GM21717 (cell line): ENCODE measurements around the gene MYO3B.
"Not testable (repeated sequence)": the region's sequence is repeated elsewhere in the genome, so short reads cannot be mapped to it uniquely, and the experiment has no call there.

Experiments
- ATAC-seq: cut with Tn5 transposase; IDR thresholded peaks from one replicate; pipeline ENCODE4 v1.9.1; 2021; ENCODE audit warnings: mild to moderate bottlenecking, moderate library complexity; ENCODE audit not compliant: unreplicated experiment

Gene MYO3B

GRCh38 chr2:170212625-170213280 is 34.8 kb downstream of the MYO3B start:
- no peak for ATAC-seq

DNA sequence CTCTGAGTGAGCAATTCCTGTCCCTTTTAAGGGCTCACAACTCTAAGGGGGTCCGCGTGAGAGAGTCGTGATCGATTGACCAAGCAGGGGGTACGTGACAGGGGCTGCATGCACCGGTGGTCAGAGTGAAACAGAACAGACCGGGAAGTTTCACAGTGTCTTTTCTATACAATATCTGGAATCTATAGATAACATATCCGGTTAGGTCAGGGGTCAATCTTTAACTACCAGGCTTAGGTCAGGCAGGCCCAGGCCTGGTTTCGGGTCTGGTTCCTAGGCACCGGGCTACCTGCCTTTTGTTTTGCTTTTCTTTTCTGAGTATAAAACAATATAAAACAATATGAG is 35.3 kb downstream of the MYO3B start:
- ATAC-seq = not testable (repeated sequence)

DNA sequence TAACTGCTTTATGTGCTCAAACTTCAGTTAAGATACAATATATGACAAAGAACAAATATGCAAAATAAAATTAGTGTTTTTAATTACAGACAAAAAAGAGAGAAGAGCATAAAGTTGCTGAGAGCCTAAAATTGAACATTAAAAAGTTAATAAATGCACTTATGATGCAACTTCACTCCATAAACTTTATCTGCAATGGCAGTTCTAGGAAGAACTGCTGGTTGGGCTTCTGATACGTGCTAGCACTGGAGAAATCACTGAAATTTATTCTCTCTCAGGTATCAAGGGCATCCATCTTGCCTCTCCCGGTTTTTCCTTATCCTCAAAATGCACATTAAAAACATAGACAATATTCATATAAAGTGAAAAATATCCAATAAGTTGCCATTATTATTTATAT is 35.7 kb downstream of the MYO3B start:
- ATAC-seq = no peak

DNA sequence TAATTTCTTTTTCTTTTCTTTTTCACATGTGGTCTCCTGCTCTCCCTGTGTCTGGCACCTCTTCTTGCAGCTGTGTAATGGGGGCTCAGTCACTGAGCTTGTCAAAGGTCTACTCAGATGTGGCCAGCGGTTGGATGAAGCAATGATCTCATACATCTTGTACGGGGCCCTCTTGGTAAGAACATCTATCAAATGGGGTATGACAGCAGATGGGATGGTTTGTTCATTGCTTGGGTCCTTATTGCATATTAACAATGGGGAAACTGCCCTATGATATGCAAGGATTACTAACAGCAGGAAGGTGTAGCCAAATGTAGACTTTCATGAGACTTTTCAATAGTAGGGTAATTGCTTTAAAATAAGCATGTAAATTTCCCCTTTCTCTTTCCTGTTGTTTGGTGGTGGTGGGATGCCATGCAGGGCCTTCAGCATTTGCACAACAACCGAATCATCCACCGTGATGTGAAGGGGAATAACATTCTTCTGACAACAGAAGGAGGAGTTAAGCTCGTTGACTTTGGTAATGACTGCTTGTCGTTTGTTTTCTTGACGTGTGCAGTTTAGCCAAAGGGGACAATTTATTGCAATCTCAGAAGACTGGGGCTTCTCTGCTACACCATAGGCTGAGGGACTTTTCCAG is 36.5 kb downstream of the MYO3B start:
- ATAC-seq = no peak

- ATAC-seq = no peak
These were observed 37.1 kb downstream of the MYO3B start for GRCh38 chr2:170215021-170215420.

- ATAC-seq = no peak
These were observed 38.5 kb downstream of the MYO3B start for GRCh38 chr2:170216428-170216827.

DNA sequence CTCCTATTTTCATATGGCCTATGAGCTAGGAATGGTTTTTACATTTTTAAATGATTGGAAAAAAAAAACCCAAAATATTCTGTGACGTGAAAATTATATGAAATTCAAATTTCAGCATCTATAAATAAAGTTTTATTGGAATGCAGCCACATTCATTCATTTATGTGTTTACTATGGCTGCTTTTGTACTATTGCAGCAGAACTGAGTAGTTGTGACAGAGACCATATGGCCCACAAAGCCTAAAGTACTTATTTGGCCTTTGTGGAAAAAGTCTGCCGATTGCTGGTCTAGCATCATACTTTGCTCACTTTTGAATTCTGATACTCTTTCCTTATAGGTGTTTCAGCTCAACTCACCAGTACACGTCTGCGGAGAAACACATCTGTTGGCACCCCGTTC is 39.0 kb downstream of the MYO3B start:
- no peak for ATAC-seq

DNA sequence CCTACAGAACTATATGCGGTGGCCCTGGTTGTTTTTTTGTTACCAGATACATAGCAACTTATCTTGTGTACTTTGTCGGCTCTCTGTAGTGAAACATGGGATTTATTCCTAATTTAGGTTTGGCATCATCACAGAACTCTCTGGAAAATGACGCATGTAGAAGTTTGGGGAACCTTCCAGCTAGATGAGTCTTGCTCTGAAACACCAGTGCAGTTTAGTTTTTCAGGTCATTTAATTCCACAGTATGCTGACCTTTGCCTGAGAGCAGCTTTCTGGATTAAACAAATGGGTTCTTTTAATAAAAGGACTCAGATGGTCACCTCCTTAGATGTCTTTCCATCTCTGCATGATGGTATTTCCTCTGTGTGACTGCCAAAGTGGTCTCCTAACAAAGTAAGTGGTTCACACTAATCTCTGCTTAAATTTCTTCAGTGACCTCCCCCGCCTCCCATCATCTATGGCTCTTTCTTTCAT is 39.9 kb downstream of the MYO3B start:
- ATAC-seq = no peak

DNA sequence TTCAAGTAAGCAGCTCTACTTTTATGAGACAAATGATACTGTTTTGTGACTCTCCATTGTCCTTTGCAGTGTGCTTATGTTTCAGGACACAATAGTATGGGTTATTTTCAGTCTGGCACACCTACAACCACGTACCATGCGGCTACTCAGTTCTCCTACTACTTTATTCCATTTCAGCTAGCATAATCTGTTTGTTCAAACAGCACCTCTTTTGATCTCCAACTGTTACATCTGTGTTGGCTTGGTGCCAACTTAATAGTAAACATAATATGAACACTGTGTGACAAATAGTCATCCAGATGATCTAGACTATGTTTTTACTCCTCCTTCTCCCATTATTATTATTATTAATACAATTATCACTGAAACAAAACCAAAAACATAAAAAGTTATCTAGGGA is 40.5 kb downstream of the MYO3B start:
- no peak for ATAC-seq

DNA sequence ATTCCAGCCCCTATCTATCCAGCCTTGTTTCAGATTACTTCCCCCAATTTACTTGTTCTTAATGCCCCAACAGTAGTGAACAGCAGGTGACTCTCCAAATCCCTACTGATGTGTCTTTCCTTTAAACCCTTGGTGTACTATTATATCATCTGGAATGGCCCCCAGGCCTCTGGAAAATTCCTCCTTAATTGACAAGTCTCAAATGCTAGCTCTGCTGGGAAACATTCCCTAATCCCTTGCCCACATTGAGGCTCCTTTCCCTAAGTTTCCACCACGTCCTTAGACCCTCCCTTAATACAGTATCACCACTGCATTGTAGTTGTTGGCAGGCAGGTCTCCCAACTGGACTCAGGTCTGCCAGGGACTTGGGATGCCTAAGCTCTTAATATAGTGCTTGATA is 41.0 kb downstream of the MYO3B start:
- ATAC-seq = no peak

- ATAC-seq = no peak
These were observed 43.7 kb downstream of the MYO3B start for GRCh38 chr2:170221317-170222288.

DNA sequence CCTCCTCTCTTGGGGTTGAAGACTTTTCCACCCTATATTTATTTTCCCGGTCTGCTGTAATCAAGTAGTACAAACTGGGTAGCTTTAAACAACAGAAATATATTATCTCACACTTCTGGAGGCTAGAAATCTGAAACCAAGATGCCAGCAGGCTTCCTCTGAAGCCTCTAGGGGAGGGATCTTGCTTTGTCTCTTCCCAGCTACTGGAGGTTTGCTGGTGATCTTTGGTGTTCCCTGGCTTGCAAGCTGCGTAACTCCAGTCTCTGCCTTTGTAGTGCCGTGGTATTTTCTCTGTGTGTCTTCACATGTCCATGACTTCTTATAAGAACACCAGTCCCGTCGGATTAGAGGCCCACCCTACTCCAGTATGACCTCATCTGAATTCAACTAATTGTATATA is 44.4 kb downstream of the MYO3B start:
- no peak for ATAC-seq

- no peak for ATAC-seq
These were observed 44.9 kb downstream of the MYO3B start for GRCh38 chr2:170222842-170223241.

- ATAC-seq = no peak
These were observed 46.8 kb downstream of the MYO3B start for GRCh38 chr2:170224692-170225294.

- no peak for ATAC-seq
These were observed 48.3 kb downstream of the MYO3B start for GRCh38 chr2:170226216-170226615.

GRCh38 chr2:170227507-170227947 is 49.6 kb downstream of the MYO3B start:
- ATAC-seq = peak; percentile 86

GRCh38 chr2:170227951-170228350 is 50.0 kb downstream of the MYO3B start:
- peak; percentile 10 for ATAC-seq

DNA sequence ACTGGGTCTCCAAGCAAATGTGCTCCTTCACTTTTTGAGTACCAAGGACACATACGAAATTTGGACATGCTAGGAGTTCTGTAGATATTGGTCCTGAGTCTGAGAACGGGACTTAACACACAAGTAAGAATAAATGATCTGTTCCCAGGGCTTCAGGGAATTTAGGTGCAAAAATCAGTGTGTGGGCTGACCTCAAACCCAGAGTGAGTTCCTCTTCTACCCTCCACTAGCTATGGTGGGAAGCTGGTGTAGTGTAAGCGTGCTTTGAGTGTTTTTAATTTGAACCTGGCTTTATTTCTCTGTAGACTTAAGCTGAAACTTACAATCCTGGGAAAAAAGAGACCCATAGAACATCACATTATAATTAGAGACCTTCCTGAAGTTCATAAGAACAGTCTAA is 50.5 kb downstream of the MYO3B start:
- no peak for ATAC-seq

DNA sequence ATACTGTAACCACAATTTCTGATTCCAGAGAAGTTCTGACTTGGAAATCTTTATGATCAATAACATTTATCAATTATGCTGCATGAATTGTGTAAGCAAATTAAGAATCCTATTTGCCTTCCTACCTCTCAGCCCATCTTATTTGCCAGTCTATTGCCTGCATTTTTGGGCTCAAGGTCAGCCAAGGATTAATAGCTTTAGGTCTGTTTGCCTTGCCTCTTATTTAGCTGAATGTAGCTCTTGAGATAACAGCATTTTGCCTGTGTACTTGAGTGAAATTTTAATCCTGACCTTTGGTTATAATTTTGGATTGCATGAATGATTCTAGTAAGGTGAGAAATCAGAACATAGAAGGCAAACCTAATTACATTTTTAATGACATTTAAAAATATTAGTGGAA is 51.2 kb downstream of the MYO3B start:
- no peak for ATAC-seq

DNA sequence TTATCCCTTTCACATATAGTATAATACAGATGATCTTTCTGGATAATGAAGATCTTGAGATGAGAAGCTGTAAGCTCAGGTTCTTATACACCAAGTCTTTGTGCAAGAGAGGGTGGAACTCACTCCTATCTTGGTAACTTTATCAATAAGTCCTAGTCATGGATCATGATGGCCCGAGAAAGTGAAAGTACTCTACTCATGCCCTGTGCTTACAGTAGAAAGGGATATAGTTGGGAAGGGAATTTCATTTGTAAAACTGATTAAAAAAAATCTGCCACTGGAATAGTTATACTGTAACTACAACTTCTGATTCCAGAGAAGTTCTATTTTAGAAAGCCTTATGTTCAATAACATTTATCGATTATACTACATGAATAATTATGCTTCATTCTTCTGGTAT is 51.8 kb downstream of the MYO3B start:
- no peak for ATAC-seq
